ENCODE results near the gene FMNL3.

- TF ChIP-seq, protein P1, sequence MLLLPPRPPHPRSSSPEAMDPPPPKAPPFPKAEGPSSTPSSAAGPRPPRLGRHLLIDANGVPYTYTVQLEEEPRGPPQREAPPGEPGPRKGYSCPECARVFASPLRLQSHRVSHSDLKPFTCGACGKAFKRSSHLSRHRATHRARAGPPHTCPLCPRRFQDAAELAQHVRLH (CRISPR knock-in tag; IDR thresholded peaks at IDR 0.05; ENCODE audit: borderline replicate concordance, low read depth), result no peak
- no peak for TF ChIP-seq SMYD3 (CRISPR knock-in tag; IDR thresholded peaks at IDR 0.05)
- TF ChIP-seq JDP2 (CRISPR knock-in tag; IDR thresholded peaks at IDR 0.05; ENCODE audit: borderline replicate concordance), result no peak
- TF ChIP-seq MAX (IDR thresholded peaks at IDR 0.05), result no peak
- no peak for TF ChIP-seq PRDM4 (CRISPR knock-in tag; IDR thresholded peaks at IDR 0.05; ENCODE audit: borderline replicate concordance)
- no peak for TF ChIP-seq MAZ (IDR thresholded peaks at IDR 0.05; ENCODE audit: borderline replicate concordance, low read depth, low read length)
- no peak for TF ChIP-seq MAZ (CRISPR knock-in tag; IDR thresholded peaks at IDR 0.05; ENCODE audit: low read depth)
- TF ChIP-seq, protein P2, sequence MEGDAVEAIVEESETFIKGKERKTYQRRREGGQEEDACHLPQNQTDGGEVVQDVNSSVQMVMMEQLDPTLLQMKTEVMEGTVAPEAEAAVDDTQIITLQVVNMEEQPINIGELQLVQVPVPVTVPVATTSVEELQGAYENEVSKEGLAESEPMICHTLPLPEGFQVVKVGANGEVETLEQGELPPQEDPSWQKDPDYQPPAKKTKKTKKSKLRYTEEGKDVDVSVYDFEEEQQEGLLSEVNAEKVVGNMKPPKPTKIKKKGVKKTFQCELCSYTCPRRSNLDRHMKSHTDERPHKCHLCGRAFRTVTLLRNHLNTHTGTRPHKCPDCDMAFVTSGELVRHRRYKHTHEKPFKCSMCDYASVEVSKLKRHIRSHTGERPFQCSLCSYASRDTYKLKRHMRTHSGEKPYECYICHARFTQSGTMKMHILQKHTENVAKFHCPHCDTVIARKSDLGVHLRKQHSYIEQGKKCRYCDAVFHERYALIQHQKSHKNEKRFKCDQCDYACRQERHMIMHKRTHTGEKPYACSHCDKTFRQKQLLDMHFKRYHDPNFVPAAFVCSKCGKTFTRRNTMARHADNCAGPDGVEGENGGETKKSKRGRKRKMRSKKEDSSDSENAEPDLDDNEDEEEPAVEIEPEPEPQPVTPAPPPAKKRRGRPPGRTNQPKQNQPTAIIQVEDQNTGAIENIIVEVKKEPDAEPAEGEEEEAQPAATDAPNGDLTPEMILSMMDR (CRISPR knock-in tag; IDR thresholded peaks at IDR 0.05), result no peak
- TF ChIP-seq HDAC2 (CRISPR knock-in tag; IDR thresholded peaks at IDR 0.05), result no peak
These were observed 41.6 kb upstream of the FMNL3 start for GRCh38 chr12:49748800-49749199.
